Subcutaneous adipose tissue (tissue), 4 donors: ENCODE results near the gene TCN2. TPM values are rescaled to one million over a fixed set of nuclear protein-coding genes. Genes with fewer than 3 reads are reported as not detected.

Experiments used
- total RNA-seq, 4 donors: library from RNA; depleted of rRNA; stranded (reverse); fragments of >200 nt; gene quantifications; one replicate each; pipeline ENCODE4 v1.1.0, GENCODE V29; 2016
- TF ChIP-seq, protein P1 (sequence below): fragments of 450-650 bp; IDR thresholded peaks from one replicate; pipeline ENCODE4 v1.5.1; 2016; ENCODE audit warnings: low read depth, mild to moderate bottlenecking, control low read depth, antibody characterized with exemption, moderate library complexity

TCN2 gene
- total RNA-seq, 4 donors from 2014 or later = 50.9 to 142 (median 59.0) TPM

DNA sequence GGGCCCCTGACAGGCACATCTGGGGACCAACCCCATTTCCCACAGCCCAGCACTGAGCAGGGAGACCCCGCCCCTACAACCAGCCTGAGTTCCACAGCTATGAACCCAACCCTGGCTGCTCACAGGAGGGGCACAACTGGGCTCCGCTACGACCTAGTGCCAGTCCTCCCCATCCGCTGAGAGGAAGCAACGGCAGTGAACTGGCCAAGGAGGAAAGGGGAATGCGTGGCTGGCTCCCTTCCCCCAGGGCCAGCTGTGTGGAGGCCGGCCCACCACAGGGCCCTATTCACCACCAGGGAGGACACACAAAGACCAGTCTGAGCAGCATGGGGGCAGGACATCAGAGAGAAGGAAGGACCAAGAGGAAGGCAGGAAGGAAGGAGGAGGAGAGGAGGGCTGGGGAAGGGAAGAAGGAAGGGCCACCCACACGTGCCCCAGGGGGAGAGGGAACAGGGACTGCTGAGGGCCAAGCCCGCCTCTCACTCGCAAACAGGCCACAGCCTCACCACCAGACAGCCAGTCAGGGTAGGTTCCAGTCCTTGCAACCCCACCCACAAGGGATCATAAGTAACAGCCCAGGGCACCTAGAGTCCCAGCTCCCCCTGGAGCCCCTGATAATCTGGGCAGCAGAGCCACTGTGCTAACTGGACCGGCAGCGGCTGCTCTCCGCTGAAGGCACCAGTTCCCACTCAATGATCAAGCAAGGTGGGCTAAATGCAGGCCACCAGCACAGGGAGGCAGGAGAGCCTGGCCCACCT is 24.0 kb upstream of the TCN2 start:
- TF ChIP-seq, protein P1, sequence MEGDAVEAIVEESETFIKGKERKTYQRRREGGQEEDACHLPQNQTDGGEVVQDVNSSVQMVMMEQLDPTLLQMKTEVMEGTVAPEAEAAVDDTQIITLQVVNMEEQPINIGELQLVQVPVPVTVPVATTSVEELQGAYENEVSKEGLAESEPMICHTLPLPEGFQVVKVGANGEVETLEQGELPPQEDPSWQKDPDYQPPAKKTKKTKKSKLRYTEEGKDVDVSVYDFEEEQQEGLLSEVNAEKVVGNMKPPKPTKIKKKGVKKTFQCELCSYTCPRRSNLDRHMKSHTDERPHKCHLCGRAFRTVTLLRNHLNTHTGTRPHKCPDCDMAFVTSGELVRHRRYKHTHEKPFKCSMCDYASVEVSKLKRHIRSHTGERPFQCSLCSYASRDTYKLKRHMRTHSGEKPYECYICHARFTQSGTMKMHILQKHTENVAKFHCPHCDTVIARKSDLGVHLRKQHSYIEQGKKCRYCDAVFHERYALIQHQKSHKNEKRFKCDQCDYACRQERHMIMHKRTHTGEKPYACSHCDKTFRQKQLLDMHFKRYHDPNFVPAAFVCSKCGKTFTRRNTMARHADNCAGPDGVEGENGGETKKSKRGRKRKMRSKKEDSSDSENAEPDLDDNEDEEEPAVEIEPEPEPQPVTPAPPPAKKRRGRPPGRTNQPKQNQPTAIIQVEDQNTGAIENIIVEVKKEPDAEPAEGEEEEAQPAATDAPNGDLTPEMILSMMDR = no peak

DNA sequence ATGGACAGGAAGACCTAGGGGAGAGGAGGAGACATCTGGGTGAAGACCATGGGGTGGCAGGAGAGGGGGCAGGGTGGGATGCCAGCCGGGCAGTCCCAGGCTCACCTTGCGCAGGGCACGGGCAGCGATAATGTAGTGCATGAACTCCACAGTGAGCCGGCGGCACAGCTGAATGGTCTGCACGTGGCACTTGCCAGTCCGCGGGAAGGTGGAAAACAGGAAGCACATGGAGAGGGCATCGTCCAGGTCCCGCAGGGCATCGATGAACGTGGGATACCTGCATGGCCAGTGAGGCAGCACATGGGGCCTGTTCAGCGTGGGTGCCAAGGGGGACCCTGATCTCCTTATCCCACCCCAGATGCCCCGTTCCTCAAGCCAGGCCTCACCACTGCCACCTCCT is 22.5 kb upstream of the TCN2 start:
- TF ChIP-seq, protein P1 = no peak

DNA sequence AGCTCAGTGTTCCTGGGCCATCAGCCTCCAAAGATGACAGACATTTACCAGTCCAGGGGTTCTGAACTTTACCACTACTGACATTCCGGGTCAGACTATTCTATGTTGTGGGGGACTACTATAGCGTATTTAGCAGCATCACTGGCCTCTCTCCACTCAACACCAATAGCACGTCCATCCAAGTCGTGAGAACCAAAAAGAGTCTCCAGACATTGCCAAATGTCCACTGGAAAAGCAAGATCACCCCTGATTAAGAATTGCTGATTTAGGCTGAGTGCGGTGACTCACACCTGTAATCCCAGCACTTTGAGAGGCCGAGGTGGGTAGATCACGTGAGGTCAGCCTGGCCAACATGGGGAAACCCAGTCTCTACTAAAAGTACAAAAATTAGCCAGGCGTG is 20.6 kb upstream of the TCN2 start:
- TF ChIP-seq, protein P1 = no peak

DNA sequence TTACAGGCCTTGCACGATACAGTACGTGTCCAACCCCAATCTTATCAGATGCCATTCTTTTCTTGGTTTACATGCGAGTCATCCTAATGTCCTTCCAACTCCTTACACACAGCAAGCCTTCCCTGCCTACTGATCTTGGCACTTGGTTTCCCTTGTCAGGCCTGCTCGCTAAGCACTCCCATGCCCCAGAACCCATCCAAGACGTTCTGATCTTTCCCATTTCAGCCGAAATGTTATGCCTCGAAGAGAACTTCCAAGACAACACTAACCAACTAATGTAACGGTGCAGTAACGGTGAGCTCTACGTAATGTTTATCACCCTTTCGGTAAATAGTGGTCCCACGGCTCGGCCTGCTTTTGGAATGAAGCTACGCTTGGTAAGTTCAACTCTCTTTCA is 15.8 kb upstream of the TCN2 start:
- TF ChIP-seq, protein P1 = no peak

DNA sequence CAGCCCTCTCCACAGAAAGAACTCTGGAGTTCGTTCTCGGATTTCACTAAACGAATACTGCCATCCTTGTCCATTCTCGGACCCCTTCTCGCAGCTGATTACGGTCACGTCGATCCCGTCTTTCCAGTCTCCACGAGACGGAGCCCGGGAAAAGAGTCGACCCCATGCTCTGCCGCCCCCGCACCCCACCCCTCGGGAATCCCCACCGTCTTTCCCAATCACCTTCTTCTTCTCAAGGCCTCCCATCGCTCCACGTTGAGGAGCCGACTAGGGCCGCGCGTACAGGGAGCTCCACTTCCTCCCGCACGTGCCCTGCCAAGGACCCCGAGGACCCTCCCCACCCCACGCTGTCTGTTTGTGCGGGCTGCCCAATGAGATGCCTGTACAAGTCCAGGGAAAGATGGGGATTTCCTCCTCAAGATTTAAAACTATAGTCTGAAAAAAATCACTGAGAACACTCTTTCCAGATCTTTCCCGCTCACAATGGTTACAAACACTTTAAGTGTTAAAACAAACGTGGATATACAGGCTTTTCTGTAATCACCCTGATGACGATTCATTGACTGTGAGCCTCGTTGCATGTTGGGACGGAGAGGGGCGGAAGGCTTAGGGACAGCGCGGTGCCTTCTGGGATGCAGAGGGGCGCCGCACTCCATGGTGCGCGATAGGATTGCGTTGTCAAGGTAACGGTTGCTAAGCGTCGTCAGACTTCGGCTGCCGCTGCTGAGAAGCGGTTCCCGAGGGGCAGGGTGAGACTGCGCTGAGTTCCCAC is 15.2 kb upstream of the TCN2 start, which contains the start of gene PES1:
Gene PES1, minus strand, starts transcription at position 323 of the 772 bp plus-strand sequence. Its CDS starts 77 bp downstream, at position 246.
- TF ChIP-seq, protein P1 = no peak

DNA sequence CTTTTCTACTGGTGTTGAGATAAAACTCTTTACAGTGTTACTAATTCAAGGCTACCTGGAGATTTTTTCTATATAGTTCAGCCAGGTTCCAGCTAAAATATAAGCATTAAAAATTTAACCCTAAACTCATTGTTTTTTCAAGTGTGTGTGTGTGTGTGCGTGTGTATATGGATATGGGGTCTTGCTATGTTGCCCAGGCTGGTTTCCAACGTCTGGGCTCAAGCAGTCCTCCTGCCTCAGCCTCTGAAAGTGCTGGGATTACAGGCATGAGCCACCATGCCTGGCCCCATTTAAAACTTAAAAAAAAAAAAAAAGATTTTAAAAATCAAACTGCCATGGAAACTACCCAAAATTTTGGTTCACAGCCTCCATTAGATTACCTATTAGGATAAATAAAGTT is 10.8 kb upstream of the TCN2 start:
- TF ChIP-seq, protein P1 = no peak

DNA sequence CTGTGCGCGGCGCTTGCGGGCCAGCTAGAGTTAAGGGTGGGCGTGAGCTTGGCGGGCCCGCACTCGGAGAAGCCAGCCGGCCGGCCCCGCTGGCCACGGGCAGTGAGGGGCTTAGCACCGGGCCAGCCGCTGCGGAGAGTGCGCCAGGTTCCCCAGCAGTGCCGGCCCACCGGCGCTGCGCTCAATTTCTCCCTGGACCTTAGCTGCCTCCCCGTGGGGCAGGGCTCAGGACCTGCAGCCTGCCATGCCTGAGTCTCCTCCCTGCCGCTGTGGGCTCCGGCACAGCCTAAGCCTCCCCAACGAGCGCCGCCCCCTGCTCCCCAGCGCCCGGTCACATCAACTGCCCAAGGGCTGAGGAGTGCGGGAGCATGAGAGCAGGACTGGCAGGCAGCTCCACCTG is 10.1 kb upstream of the TCN2 start:
- TF ChIP-seq, protein P1 = no peak
